IPS-NIHi7 (cell line): ENCODE data around the gene RFC5.
A peak's percentile ranks its signal among the peaks of the same experiment; 100 is the strongest.
"Not testable (repeated sequence)": the region's sequence is repeated elsewhere in the genome, so short reads cannot be mapped to it uniquely, and the experiment has no call there.

Source experiments
- DNase-seq: peaks from one replicate; pipeline ENCODE4 v3.0.0; 2012; ENCODE audit warnings: mixed read lengths; ENCODE audit errors: extremely low spot score

The RFC5 gene

GRCh38 chr12:118016424-118017264 lies at the start of gene RFC5:
RFC5 (plus strand) TSS chr12:118016703; CDS start chr12:118016828, 125 bp downstream.
- peak; percentile 99 for DNase-seq

DNA sequence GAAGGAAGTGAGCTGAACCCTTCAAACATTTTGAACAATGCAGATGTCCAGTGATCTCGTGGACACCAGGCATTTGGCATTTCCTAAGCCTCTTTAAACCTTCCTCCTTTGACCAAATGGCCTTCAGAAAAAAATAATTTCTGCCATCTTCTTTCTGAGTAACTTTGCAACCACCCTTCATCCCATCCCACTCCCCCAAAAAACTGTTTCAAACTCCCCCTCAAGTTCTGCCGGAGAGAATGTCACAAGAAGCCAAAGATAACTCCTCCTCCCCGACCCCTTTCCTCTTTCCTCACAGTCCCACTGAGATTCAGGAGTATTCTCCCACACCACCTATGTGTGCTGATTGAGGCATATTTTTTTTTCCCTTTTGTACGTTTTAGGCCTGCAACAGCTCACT lies 49.5 kb upstream of the RFC5 start:
- DNase-seq, result no peak

- no peak for DNase-seq
Measured at GRCh38 chr12:117967512-117967911, 49.0 kb upstream of the RFC5 start.

- DNase-seq, result no peak
Measured at GRCh38 chr12:117968151-117968789, 48.2 kb upstream of the RFC5 start.

DNA sequence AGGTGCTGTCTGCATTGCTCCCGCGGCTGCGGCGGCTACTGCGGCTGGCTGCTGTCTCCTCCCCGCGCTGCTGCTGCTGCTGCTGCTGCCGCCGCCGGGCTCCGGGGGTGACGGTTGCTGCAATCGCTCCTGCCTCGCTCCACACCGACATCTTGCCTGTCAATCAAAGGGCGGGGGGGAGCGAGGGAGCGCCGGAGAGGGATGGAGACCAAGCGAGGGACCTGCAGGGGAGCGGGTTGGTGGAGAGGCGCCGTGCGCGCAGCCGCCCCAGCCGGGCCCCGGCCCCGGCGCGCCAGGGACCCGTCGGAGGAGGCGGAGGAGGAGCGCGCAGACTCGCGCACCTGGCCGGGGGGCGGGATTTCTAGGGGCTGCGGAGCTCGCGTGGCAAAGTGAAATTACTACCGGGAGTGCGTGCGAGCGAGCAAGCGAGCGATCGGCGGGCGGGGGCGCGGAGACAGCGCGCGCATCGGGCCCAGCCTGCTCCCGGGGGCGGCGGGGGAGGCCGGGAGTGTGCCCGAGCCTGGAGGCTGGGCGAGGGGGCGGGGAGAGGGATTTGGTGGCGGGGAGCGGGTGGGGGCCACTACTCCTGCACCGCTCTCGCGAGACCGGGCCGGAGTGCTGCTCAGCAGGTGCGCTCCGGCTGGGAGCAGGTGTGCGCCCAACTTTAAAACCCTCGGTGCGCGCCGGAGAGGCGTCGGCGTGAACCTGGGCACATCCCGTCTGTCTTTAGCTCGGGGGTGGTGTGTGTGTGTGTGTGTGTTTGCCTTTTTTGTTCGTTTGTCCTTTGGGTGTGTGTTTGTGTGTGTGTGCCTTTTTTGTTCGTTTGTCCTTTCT lies 47.5 kb upstream of the RFC5 start, which contains the start of gene KSR2:
TSS of gene KSR2 (minus strand) at position 165 of the 834 bp plus-strand sequence. CDS start 735 bp downstream, outside the sequence.
- DNase-seq, result peak; percentile 96

- DNase-seq, result no peak
Measured at GRCh38 chr12:117970334-117970733, 46.2 kb upstream of the RFC5 start.

DNA sequence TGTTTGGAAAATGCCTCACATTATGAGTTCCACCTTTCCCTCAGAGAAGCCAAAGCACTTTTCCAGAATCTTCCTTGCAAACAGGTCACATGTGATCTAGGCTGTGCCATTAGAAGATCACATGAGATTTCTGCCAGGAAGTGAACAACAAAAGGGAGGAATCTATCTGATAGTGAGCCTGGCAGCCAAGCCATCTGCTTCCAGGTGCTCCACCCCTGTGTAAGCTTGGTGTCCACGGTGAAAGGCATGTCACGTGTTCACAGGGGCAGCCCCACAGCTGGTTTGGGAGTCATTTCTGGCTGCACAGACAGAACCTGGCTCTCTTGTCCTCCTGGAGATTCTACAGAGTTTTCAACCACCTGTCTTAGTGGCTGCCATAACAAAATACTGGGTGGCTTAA lies 44.2 kb upstream of the RFC5 start:
- DNase-seq, result no peak

DNA sequence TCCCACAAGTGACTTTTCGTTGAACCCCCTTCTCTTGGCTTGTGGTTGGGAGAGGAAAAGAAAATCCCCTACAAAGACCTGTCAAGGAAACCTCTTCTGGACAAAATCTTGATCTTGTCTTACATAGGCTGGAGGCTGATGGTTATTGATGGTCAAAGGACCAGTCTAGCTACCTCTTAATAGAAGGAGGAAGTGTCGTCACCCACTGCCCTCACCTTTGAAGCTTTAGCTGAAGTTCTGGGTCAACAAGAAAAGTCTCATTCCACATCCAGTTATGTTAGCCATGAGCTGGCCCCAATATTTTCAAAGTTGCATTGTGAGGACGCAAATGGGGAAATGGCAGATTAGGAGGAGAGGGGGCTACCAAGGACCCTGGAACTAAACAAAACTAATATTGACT lies 41.5 kb upstream of the RFC5 start:
- no peak for DNase-seq

DNA sequence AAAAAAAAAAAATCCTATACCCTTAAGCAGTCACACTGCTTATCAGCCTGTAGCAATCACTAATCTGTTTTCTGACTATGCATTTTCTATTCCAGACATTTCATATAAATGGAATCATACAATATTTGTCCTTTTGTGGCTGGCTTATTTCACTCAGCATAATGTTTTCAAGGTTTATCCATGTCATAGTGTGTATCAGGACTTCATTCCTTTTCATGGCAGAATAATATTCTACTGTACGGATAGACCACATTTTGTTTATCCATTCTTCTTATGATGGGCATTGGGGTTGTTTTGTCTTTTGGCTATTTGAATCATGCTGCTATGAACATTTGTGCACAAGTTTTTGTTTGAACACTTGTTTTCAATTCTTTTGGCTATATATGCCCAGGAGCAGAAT lies 39.1 kb upstream of the RFC5 start:
- no peak for DNase-seq

DNA sequence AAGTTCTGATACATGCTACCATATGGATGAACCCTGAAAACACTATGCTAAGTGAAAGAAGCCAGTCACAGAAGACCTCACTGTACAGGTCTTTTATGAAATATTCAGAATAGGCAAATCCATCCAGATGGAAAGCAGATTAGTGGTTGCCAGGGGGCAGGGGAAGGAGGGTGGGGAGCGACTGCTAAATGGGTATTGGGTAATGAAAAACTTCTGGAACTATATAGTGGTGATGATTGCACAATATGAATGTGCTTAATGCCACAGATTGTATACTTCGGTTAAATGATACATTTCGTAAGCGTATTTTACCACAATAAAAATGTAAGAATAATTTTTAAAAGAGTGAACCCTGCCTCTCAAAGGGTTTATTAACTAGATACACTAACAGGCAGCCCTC lies 35.9 kb upstream of the RFC5 start:
- DNase-seq, result no peak

DNA sequence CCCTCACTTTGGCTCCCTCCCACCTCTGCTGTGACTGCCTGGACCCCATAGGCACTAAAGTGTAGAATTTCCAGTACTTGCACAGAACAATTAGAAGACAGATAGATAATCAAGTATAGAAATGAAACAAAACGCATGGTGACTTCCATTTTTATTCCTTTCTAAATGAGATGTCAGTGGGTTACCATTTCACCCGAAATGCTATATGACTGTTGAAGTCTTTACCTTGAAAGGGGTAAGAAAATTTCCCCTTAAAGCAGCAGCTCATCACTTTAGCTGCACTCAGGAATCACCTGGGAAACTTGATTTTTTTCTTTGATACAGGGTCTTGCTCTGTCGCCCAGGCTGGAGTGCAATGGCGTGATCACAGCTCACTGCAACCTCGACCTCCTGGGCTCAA lies 35.2 kb upstream of the RFC5 start:
- DNase-seq, result no peak

DNA sequence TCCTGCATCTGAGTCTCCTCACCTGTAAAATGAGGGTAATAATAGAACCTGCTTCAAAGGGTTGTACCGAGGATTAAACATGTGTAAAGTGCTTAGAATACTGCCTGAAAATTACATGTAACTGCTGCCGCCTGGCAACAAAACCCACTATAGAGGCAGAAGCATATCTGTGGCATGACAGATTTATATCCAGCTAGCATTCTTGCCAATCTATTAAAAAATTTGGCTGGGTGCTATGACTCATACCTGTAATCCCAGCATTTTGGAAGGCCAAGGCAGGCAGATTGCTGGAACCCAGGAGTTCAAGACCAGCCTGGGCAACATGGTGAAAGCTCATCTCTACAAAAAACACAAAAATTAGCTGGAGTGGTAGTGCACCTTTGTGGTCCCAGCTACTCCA lies 31.3 kb upstream of the RFC5 start:
- DNase-seq, result no peak

DNA sequence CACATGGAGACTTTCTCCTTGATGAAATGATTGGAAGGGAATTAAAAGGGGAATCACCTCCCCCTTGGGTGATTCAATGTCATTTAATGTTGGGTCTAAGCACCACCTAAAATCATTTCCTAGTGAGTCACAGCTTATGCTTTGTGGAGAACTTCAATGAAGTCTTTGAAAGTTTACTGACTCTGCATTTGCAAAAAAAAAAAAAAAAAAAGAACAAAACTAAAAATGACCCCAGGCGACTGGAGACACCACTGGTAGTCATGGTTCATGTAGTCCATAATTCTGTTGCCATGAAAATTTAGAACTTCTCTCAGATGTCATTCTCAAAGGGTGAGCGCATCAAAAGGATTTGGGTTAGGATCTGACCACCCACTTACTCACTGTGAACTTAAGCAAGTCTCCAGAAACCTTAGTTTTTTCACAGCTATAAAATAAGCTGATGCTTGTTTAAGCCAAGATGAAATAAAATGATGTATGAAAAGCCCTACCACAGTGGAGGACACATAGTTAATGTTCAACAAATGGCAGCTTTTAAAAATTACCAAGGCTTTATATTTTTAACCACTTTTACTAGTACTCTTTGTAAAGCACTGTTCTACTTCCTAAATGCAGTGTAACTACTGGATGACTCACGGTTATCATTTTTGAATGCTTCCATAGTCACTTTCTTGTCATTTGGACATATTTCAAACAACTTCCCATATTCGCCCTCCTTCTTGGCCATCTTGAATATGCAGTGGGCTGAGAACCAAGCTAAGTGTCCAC lies 29.6 kb upstream of the RFC5 start:
- no peak for DNase-seq

DNA sequence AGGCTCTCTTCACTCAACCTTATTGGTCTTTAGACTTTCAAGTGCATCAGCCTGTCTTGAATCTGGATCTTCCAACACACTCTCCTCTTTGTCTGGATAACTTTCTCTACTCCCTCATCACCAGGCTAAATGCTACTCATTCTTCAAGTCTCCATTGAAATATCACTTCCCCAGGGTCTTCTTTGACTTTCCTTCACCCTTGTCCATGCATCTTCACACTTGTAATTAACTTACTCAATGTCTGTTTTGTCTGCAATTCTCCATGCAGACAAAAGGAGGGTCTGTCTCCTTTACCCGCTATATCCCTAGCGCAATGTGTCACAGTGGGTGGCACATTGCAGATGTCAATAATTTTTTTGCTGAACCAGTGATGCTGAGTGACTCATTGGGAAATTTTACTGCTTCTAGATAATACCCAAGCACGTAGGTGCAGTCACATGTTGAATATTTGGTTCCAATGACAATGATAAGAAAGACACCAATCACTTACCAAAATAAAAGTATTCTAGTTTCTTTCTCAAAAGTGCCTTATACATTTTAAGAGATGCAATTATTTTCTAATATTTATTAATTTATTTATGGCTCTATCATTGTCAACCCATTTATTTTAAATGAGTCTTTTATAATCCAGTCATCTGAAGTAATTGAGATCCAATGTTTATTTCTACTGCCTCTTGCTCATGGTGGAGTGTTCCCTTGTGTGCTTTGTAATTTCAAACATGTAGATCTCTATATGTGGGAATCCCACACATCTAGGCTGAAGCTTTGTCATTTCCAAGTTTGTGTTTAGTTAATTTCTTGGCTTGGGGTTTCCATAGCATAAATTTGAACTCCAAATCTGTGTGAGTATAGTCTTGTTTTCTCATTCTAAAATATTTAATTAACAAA lies 21.7 kb upstream of the RFC5 start:
- DNase-seq, result no peak

DNA sequence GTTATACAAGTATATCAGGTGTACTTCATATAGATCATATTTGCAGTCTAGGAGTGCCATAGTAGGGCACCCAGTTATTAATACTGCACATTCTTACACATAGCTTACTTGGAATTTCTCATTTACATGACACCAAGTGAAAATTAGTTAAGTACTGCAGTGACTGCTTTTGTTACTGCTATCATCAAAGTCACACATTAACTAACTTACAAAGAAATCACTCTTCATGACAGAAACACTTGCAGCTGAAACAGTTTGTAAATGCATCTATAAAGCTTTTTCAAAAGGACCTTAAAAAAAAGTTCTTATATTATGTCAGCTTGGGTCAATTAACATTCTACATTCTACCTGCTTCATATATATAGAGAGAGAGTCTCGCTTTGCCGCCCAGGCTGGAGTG lies 17.8 kb upstream of the RFC5 start:
- DNase-seq, result no peak

DNA sequence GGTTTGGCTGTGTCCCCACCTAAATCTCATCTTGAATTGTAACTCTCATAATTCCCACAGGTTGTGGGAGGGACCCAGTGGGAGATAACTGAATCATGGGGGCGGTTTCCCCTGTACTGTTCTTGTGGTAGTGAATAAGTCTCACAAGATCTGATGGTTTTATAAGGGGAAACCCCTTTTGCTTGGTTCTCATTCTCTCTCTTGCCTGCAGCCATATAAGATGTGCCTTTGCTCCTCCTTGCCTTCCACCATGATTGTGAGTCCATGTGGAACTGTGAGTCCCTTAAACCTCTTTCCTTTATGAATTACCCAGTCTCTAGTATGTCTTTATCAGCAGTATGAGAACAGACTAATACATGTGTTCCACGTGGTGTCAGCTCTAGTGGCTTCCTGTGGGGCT lies 16.7 kb upstream of the RFC5 start:
- DNase-seq, result not testable (repeated sequence)

DNA sequence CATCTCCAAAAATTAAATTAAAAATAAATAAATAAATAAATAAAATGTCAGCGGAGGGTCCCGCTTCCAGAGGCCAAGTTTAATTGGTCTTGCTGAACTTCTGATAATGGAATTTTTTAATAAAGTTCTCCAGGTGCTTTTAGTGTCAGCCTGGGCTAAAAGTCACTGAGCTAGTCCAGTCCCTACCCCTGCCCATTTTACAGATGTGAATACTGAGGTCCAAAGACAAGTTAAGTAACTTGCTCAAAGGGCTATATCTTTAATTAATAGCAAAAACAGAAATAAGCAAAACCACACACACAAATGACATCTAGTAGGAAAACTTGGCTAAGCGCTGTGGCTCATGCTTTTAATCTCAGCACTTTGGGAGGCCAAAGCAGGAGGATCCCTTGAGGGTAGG lies 5.6 kb upstream of the RFC5 start:
- DNase-seq, result no peak

DNA sequence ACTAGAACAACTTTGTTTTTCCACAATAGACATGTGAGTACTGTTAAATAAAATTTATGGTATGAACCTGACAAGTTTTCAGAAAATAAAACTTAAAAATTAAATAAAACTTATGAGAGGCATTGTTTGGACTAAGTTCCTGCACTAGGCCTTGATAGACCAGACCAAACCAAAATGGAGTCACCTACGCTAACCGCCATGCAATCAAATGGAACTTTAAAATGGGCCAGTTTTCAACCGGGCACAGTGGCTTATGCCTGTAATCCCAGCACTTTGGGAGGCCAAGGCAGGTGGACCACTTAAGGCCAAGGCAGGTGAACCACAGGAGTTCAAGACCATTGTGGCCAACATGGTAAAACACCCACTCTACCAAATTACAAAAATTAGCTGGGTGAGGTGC lies 5.1 kb upstream of the RFC5 start:
- DNase-seq, result no peak

GRCh38 chr12:118011961-118012360 lies 4.5 kb upstream of the RFC5 start:
- DNase-seq, result no peak

DNA sequence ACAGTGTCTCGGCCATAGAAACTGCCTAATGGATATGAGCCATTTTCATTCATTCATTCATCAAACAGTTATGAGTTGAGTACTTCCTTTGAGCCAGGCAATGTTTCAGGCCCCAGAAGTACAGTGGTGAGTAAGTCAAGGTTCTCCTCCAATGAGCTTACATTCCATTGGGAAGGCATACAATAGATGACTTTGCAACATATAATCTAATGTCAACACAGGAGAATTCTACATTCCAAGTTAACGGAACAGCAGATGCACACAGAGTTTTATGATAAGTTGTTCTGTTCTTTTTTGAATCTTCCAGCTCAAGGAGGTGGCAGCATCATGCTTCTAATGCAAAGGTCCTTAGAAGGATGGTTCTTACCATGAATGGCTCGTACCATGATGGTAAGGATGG lies 3.2 kb upstream of the RFC5 start:
- no peak for DNase-seq

GRCh38 chr12:118015306-118015705 lies 1.2 kb upstream of the RFC5 start:
- no peak for DNase-seq
